WTC11 (cell line): Measurements from ENCODE around the gene SLC23A2. TPM values are rescaled to one million over a fixed set of nuclear protein-coding genes. Genes with fewer than 3 reads are reported as not detected.

Source experiments
- ATAC-seq: fragments of 200-7000 bp; cut with Tn5 transposase; 2 replicates; pipeline ENCODE4 v1.10.0; 2021; ENCODE audit warnings: mild to moderate bottlenecking, moderate library complexity
- CTCF ChIA-PET: fragments of 300-600 bp; sonication (Branson Sonifier 250); formaldehyde crosslinking; loops from one replicate; lab custom pipeline; 2021; ENCODE audit warnings: antibody characterized with exemption; lab: Charles Lee
- POLR2A ChIA-PET: fragments of 350-600 bp; sonication (Branson Sonifier 250); formaldehyde crosslinking; loops from one replicate; lab custom pipeline; 2021; ENCODE audit warnings: antibody characterized with exemption; lab: Charles Lee
- DNase-seq: peaks from one replicate; pipeline ENCODE4 v3.0.0; 2021; ENCODE audit warnings: low spot score
- H3K27ac Mint-ChIP-seq: 2 replicates; pipeline ENCODE4 v1.8.0; 2021; ENCODE audit warnings: mixed read lengths
- H3K27me3 Mint-ChIP-seq: 2 replicates; pipeline ENCODE4 v1.8.0; 2021; ENCODE audit warnings: low read depth, mild to moderate bottlenecking, moderate library complexity, mixed read lengths
- H3K36me3 Mint-ChIP-seq: 2 replicates; pipeline ENCODE4 v1.8.0; 2021; ENCODE audit warnings: mixed read lengths
- H3K4me1 Mint-ChIP-seq: 2 replicates; pipeline ENCODE4 v1.8.0; 2022; ENCODE audit warnings: mixed read lengths
- H3K4me3 Mint-ChIP-seq: 2 replicates; pipeline ENCODE4 v1.8.0; 2021; ENCODE audit warnings: mild to moderate bottlenecking, moderate library complexity, mixed read lengths
- H3K9me3 Mint-ChIP-seq: 2 replicates; pipeline ENCODE4 v1.8.0; 2021; ENCODE audit warnings: mixed read lengths
- CBFB ChIP-seq: sonication (generic); formaldehyde crosslinking; IDR thresholded peaks from 2 replicates; pipeline ENCODE4 v1.8.1; 2022; ENCODE audit warnings: mild to moderate bottlenecking, low read depth, missing genetic modification reagents
- CREM ChIP-seq: sonication (generic); formaldehyde crosslinking; IDR thresholded peaks from 2 replicates; pipeline ENCODE4 v1.8.1; 2022; ENCODE audit warnings: mild to moderate bottlenecking, missing genetic modification reagents, moderate library complexity
- ELF4 ChIP-seq: sonication (generic); formaldehyde crosslinking; IDR thresholded peaks from 2 replicates; pipeline ENCODE4 v1.8.1; 2022; ENCODE audit warnings: low read depth, mild to moderate bottlenecking, moderate library complexity, missing genetic modification reagents
- GTF2I ChIP-seq: fragments of 250-450 bp; sonication (Bioruptor Pico); conservative IDR thresholded peaks from 2 replicates; pipeline ENCODE4 v1.4.0; 2021; ENCODE audit warnings: mild to moderate bottlenecking
- JUN ChIP-seq: sonication (generic); formaldehyde crosslinking; IDR thresholded peaks from 2 replicates; pipeline ENCODE4 v1.8.0; 2023; ENCODE audit warnings: mild to moderate bottlenecking, missing genetic modification reagents
- NR2C2 ChIP-seq: sonication (generic); formaldehyde crosslinking; IDR thresholded peaks from 2 replicates; pipeline ENCODE4 v1.8.0; 2022; ENCODE audit warnings: mild to moderate bottlenecking, missing genetic modification reagents
- ZNF219 ChIP-seq: sonication (generic); formaldehyde crosslinking; IDR thresholded peaks from 2 replicates; pipeline ENCODE4 v1.8.0; 2023; ENCODE audit warnings: missing genetic modification reagents, mild to moderate bottlenecking, borderline replicate concordance
- total RNA-seq: library from RNA; stranded (reverse); gene quantifications from 3 replicates; pipeline ENCODE4 v1.2.3, GENCODE V29; 2021
- TF ChIP-seq, protein P1 (sequence below): fragments of 200-600 bp; IDR thresholded peaks from 2 replicates; pipeline ENCODE4 v1.8.0; 2022; ENCODE audit warnings: antibody characterized with exemption
- TF ChIP-seq, protein P2 (sequence below): sonication (generic); formaldehyde crosslinking; IDR thresholded peaks from 2 replicates; pipeline ENCODE4 v1.8.0; 2022; ENCODE audit warnings: mild to moderate bottlenecking, missing genetic modification reagents
- TF ChIP-seq, protein P3 (sequence below): sonication (generic); formaldehyde crosslinking; IDR thresholded peaks from 2 replicates; pipeline ENCODE4 v1.8.0; 2022; ENCODE audit warnings: mild to moderate bottlenecking, missing genetic modification reagents
- TF ChIP-seq, protein P4 (sequence below): fragments of 250-450 bp; sonication (Bioruptor Pico); IDR thresholded peaks from 2 replicates; pipeline ENCODE4 v1.9.0; 2021; ENCODE audit warnings: mild to moderate bottlenecking
- TF ChIP-seq, protein P5 (sequence below): sonication (generic); formaldehyde crosslinking; IDR thresholded peaks from 2 replicates; pipeline ENCODE4 v1.8.1; 2023; ENCODE audit warnings: mild to moderate bottlenecking, missing genetic modification reagents
- TF ChIP-seq, protein P6 (sequence below): sonication (generic); formaldehyde crosslinking; IDR thresholded peaks from 2 replicates; pipeline ENCODE4 v1.8.0; 2022; ENCODE audit warnings: missing genetic modification reagents
- TF ChIP-seq, protein P7 (sequence below): fragments of 250-450 bp; sonication (Bioruptor Pico); IDR thresholded peaks from 2 replicates; pipeline ENCODE4 v1.9.0; 2021; ENCODE audit warnings: moderate library complexity, mild to moderate bottlenecking, inconsistent platforms, borderline replicate concordance

SLC23A2 gene
- total RNA-seq, 1 experiment from 2014 or later, result 14.5 TPM

DNA sequence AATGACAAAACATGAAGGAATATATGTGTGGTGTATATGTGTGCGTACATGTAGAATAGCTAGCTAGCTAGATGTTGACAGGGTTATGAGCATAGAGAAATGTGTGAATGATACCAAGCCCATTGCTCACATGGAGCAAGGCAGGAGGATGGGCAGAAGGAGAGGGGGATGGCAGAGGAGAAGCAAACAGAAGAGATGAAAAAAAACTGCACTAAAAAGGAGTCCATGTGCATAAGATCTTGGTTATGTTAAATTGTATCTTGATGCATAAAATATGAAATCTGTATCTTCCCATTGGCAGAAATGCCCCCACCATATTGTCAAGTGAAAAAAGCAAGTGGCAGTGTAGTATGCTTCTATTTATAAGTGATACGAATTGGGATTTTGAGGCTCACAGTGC lies 154.5 kb downstream of the SLC23A2 start:
- H3K36me3 Mint-ChIP-seq, result no peaks in the 10 kb centered on the region; the same call in 1 of the 2 replicates
- ATAC-seq (no peak), DNase-seq (no peak)
- no peak overlapping the region for H3K27ac Mint-ChIP-seq
- no peaks in the 10 kb centered on the region for H3K27me3 Mint-ChIP-seq
- H3K4me3 Mint-ChIP-seq, result no peak overlapping the region
- H3K4me1 Mint-ChIP-seq, result no peaks in the 10 kb centered on the region
- CTCF ChIA-PET, result no interaction called here
- POLR2A ChIA-PET, result no interaction called here
- H3K9me3 Mint-ChIP-seq, result peaks cover 4% of the 10 kb centered on the region
- TF ChIP-seq ZNF219 (CRISPR knock-in tag), result no peak
- TF ChIP-seq, protein P1, sequence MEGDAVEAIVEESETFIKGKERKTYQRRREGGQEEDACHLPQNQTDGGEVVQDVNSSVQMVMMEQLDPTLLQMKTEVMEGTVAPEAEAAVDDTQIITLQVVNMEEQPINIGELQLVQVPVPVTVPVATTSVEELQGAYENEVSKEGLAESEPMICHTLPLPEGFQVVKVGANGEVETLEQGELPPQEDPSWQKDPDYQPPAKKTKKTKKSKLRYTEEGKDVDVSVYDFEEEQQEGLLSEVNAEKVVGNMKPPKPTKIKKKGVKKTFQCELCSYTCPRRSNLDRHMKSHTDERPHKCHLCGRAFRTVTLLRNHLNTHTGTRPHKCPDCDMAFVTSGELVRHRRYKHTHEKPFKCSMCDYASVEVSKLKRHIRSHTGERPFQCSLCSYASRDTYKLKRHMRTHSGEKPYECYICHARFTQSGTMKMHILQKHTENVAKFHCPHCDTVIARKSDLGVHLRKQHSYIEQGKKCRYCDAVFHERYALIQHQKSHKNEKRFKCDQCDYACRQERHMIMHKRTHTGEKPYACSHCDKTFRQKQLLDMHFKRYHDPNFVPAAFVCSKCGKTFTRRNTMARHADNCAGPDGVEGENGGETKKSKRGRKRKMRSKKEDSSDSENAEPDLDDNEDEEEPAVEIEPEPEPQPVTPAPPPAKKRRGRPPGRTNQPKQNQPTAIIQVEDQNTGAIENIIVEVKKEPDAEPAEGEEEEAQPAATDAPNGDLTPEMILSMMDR, result no peak
- TF ChIP-seq NR2C2, result no peak
- TF ChIP-seq GTF2I, result no peak
- TF ChIP-seq JUN (CRISPR knock-in tag), result no peak
- TF ChIP-seq, protein P2, sequence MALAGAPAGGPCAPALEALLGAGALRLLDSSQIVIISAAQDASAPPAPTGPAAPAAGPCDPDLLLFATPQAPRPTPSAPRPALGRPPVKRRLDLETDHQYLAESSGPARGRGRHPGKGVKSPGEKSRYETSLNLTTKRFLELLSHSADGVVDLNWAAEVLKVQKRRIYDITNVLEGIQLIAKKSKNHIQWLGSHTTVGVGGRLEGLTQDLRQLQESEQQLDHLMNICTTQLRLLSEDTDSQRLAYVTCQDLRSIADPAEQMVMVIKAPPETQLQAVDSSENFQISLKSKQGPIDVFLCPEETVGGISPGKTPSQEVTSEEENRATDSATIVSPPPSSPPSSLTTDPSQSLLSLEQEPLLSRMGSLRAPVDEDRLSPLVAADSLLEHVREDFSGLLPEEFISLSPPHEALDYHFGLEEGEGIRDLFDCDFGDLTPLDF (CRISPR knock-in tag), result no peak
- TF ChIP-seq ELF4, result no peak
- TF ChIP-seq, protein P3, sequence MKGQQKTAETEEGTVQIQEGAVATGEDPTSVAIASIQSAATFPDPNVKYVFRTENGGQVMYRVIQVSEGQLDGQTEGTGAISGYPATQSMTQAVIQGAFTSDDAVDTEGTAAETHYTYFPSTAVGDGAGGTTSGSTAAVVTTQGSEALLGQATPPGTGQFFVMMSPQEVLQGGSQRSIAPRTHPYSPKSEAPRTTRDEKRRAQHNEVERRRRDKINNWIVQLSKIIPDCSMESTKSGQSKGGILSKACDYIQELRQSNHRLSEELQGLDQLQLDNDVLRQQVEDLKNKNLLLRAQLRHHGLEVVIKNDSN (CRISPR knock-in tag), result no peak
- TF ChIP-seq, protein P4, sequence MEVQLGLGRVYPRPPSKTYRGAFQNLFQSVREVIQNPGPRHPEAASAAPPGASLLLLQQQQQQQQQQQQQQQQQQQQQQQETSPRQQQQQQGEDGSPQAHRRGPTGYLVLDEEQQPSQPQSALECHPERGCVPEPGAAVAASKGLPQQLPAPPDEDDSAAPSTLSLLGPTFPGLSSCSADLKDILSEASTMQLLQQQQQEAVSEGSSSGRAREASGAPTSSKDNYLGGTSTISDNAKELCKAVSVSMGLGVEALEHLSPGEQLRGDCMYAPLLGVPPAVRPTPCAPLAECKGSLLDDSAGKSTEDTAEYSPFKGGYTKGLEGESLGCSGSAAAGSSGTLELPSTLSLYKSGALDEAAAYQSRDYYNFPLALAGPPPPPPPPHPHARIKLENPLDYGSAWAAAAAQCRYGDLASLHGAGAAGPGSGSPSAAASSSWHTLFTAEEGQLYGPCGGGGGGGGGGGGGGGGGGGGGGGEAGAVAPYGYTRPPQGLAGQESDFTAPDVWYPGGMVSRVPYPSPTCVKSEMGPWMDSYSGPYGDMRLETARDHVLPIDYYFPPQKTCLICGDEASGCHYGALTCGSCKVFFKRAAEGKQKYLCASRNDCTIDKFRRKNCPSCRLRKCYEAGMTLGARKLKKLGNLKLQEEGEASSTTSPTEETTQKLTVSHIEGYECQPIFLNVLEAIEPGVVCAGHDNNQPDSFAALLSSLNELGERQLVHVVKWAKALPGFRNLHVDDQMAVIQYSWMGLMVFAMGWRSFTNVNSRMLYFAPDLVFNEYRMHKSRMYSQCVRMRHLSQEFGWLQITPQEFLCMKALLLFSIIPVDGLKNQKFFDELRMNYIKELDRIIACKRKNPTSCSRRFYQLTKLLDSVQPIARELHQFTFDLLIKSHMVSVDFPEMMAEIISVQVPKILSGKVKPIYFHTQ (CRISPR knock-in tag), result no peak
- no peak for TF ChIP-seq CBFB
- TF ChIP-seq, protein P5, sequence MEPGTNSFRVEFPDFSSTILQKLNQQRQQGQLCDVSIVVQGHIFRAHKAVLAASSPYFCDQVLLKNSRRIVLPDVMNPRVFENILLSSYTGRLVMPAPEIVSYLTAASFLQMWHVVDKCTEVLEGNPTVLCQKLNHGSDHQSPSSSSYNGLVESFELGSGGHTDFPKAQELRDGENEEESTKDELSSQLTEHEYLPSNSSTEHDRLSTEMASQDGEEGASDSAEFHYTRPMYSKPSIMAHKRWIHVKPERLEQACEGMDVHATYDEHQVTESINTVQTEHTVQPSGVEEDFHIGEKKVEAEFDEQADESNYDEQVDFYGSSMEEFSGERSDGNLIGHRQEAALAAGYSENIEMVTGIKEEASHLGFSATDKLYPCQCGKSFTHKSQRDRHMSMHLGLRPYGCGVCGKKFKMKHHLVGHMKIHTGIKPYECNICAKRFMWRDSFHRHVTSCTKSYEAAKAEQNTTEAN (CRISPR knock-in tag), result no peak

DNA sequence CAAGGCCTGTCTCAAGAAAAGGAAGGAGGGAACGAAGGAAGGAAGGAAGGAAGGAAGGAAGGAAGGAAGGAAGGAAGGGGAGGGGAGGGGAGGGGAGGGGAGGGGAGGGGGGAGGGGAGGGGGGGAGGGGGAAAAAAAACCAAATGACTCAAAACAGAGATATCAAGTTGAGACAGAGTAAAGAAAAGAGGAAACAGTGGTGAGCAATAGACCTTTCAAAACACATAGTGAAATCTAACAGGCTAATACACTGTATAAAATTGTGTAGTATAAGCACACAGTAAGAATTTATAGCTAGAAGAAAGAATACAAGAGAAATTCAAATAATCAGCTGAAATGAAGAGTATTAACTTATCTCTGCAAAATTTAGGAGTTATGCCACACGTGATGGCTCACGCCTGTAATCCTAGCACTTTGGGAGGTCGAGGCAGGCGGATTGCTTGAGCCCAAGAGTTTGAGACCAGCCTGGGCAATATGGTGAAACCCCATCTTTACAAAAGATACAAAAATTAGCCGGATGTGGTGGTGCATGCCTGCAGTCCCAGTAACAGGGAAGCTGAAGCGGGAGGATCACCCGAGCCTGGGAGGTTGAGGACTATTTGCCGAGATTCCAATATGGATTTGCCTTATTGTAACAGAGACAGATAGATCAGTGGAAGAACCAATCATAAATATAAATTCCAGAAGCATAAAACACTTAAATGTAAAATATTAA lies 156.4 kb downstream of the SLC23A2 start:
- no peak for ATAC-seq
- peaks cover 3% of the 10 kb centered on the region for H3K27me3 Mint-ChIP-seq
- peaks cover 9% of the 10 kb centered on the region for H3K9me3 Mint-ChIP-seq
- H3K4me1 Mint-ChIP-seq, result no peaks in the 10 kb centered on the region
- ChIA-PET CTCF (no interaction called here), POLR2A (no interaction called here)
- H3K27ac Mint-ChIP-seq, result no peak overlapping the region
- no peaks in the 10 kb centered on the region; the same call in 1 of the 2 replicates for H3K36me3 Mint-ChIP-seq
- no peak for DNase-seq
- TF ChIP-seq, protein P6, sequence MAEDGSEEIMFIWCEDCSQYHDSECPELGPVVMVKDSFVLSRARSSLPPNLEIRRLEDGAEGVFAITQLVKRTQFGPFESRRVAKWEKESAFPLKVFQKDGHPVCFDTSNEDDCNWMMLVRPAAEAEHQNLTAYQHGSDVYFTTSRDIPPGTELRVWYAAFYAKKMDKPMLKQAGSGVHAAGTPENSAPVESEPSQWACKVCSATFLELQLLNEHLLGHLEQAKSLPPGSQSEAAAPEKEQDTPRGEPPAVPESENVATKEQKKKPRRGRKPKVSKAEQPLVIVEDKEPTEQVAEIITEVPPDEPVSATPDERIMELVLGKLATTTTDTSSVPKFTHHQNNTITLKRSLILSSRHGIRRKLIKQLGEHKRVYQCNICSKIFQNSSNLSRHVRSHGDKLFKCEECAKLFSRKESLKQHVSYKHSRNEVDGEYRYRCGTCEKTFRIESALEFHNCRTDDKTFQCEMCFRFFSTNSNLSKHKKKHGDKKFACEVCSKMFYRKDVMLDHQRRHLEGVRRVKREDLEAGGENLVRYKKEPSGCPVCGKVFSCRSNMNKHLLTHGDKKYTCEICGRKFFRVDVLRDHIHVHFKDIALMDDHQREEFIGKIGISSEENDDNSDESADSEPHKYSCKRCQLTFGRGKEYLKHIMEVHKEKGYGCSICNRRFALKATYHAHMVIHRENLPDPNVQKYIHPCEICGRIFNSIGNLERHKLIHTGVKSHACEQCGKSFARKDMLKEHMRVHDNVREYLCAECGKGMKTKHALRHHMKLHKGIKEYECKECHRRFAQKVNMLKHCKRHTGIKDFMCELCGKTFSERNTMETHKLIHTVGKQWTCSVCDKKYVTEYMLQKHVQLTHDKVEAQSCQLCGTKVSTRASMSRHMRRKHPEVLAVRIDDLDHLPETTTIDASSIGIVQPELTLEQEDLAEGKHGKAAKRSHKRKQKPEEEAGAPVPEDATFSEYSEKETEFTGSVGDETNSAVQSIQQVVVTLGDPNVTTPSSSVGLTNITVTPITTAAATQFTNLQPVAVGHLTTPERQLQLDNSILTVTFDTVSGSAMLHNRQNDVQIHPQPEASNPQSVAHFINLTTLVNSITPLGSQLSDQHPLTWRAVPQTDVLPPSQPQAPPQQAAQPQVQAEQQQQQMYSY, result no peak
- TF ChIP-seq, protein P7, sequence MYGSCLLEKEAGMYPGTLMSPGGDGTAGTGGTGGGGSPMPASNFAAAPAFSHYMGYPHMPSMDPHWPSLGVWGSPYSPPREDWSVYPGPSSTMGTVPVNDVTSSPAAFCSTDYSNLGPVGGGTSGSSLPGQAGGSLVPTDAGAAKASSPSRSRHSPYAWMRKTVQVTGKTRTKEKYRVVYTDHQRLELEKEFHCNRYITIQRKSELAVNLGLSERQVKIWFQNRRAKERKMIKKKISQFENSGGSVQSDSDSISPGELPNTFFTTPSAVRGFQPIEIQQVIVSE (CRISPR knock-in tag), result no peak
- no peak for TF ChIP-seq CREM (CRISPR knock-in tag)
- H3K4me3 Mint-ChIP-seq, result no peak overlapping the region
